ENCODE results near the gene SFSWAP. TPM values are rescaled to one million over a fixed set of nuclear protein-coding genes. Genes with fewer than 3 reads are reported as not detected.

Gene SFSWAP
- total RNA-seq, 1 experiment from 2014 or later, result 50.4 TPM

DNA sequence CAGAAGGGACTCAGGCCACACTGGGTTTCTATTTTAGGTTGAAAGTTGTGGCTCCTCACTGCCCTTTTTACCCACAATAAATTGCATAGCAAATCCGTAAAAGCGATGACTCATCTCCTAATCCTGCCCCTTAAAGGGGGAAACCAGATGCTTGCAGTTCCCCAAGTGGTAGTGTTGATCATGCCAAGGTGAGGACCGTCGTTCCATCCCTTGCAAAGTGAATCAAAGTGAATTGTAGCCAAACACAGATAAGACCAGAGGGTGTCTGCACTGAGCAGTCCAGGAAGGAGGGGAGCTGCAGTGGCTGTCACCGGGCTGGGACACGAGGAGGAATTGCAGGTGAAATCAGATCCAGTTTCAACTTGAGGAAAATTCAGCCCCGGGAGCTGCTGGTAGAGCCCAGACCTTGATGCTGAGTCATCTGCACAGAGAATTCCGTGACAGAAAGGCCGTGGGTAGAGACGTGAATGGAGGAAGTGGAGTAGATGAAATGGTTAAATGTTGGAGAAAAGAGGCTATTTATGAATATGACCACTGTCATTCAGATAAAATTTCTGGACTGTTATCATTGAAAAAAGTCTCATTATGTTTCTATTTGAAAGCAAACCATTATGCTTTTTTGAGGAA, 73.1 kb downstream of the SFSWAP start:
- Histone ChIP-seq H2AFZ (ENCODE audit: low read depth, low read length, poor library complexity, severe bottlenecking) (no peak overlapping the region), H3K4me3 (replicated peaks in 1 of 2; ENCODE audit: low read depth in 1 of 2, low read length in 2 of 2) (peak overlapping the region; percentile 26 to 52), H3K27me3 (ENCODE audit: insufficient read depth, low read length) (no peaks in the 10 kb centered on the region), H4K20me1 (ENCODE audit: insufficient read depth) (no peaks in the 10 kb centered on the region), H3K36me3 (ENCODE audit: control insufficient read depth in 1 of 2, insufficient read depth in 2 of 2, low read length in 2 of 2) (peaks cover 5 to 29% of the 10 kb centered on the region in 2 experiments; a peak in 3 of 4 replicates), H3K4me1 (ENCODE audit: control insufficient read depth in 1 of 2, insufficient read depth in 2 of 2, low read length in 2 of 2) (peaks cover 23 to 33% of the 10 kb centered on the region in 2 experiments), H3K9me3 (ENCODE audit: control insufficient read depth in 1 of 2, insufficient read depth in 1 of 2, low read depth in 1 of 2, low read length in 2 of 2) (no peaks in the 10 kb centered on the region), H3K27ac (ENCODE audit: low read depth, low read length) (peak overlapping the region; percentile 73), H3K4me2 (ENCODE audit: low read length) (peak overlapping the region; percentile 78), H3K9me2 (ENCODE audit: insufficient read depth) (no peaks in the 10 kb centered on the region), H3K9ac (ENCODE audit: low read length) (peak overlapping the region; percentile 52), H3K79me2 (ENCODE audit: insufficient read depth, low read length) (peaks cover 23% of the 10 kb centered on the region)
- TF ChIP-seq, protein P1, sequence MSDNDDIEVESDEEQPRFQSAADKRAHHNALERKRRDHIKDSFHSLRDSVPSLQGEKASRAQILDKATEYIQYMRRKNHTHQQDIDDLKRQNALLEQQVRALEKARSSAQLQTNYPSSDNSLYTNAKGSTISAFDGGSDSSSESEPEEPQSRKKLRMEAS (IDR thresholded peaks at IDR 0.05), result peak; percentile 85
- TF ChIP-seq TCF7L2 (IDR thresholded peaks at IDR 0.05; ENCODE audit: borderline replicate concordance, extremely low read depth, insufficient read depth, insufficient read length) (peak; percentile 19), SIN3A (IDR thresholded peaks at IDR 0.05; ENCODE audit: low read depth) (peak; percentile 62; the same call in 1 of the 2 replicates), SP1 (IDR thresholded peaks at IDR 0.05; ENCODE audit: low read depth) (peak; percentile 88), EZH2phosphoT487 (IDR thresholded peaks at IDR 0.05; ENCODE audit: borderline replicate concordance) (no peak), FOSL1 (IDR thresholded peaks at IDR 0.05; ENCODE audit: low read depth) (peak; percentile 86), RAD21 (IDR thresholded peaks at IDR 0.05; ENCODE audit: low read depth) (peak; percentile 26; the same call in 1 of the 2 replicates), POLR2A (IDR thresholded peaks at IDR 0.05; ENCODE audit: borderline replicate concordance, extremely low read depth, insufficient read depth, insufficient read length) (no peak), POLR2AphosphoS5 (IDR thresholded peaks at IDR 0.05; ENCODE audit: low read depth, low read length) (peak; percentile 10; the same call in 1 of the 2 replicates), SRF (IDR thresholded peaks at IDR 0.05; ENCODE audit: low read depth) (peak; percentile 64; the same call in 1 of the 2 replicates), CEBPB (IDR thresholded peaks at IDR 0.05; ENCODE audit: low read depth) (peak; percentile 48; the same call in 1 of the 2 replicates), JUND (IDR thresholded peaks at IDR 0.05) (peak; percentile 91)
- TF ChIP-seq, protein P2, sequence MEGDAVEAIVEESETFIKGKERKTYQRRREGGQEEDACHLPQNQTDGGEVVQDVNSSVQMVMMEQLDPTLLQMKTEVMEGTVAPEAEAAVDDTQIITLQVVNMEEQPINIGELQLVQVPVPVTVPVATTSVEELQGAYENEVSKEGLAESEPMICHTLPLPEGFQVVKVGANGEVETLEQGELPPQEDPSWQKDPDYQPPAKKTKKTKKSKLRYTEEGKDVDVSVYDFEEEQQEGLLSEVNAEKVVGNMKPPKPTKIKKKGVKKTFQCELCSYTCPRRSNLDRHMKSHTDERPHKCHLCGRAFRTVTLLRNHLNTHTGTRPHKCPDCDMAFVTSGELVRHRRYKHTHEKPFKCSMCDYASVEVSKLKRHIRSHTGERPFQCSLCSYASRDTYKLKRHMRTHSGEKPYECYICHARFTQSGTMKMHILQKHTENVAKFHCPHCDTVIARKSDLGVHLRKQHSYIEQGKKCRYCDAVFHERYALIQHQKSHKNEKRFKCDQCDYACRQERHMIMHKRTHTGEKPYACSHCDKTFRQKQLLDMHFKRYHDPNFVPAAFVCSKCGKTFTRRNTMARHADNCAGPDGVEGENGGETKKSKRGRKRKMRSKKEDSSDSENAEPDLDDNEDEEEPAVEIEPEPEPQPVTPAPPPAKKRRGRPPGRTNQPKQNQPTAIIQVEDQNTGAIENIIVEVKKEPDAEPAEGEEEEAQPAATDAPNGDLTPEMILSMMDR (IDR thresholded peaks at IDR 0.05 in 2 of 3, conservative IDR thresholded peaks at IDR 0.05 in 1 of 3; ENCODE audit: borderline replicate concordance in 1 of 3, insufficient read depth in 1 of 3, low read depth in 2 of 3, low read length in 2 of 3), result no peak
- no TSS peak for BruUV-seq (replicated peaks)
- ATAC-seq (peak; percentile 83), DNase-seq (ENCODE audit: low read depth, low spot score) (peak; percentile 73)
- intact Hi-C loops (cut with micrococcal nuclease), result no loop called here
- RAD21 ChIA-PET (ENCODE audit: low non-redundant PET in 1 of 2, low total read pairs in 2 of 2, uncharacterized antibody in 2 of 2, unreplicated experiment in 2 of 2), result no interaction called here
- CTCF ChIA-PET, result no interaction called here
- POLR2A ChIA-PET, result interaction anchor here (0.6 kb wide), 1 partner anchor 140 kb away, joined by 3 read pairs; no protein-coding TSS in a partner anchor
